NOMO-1 treated with DMSO at 0.1 percent for 48 hours (cell line): Measurements from ENCODE around the gene ADAM30.

Experiments
- DNase-seq: peaks from one replicate; lab custom pipeline; 2025; ENCODE audit not compliant: unreplicated experiment; lab: John Stamatoyannopoulos, UW

The ADAM30 gene

GRCh38 chr1:119896303-119896702, at the start of gene ADAM30:
ADAM30 (minus strand) TSS chr1:119896515; CDS start chr1:119896336, 179 bp downstream.
- no peak for DNase-seq

DNA sequence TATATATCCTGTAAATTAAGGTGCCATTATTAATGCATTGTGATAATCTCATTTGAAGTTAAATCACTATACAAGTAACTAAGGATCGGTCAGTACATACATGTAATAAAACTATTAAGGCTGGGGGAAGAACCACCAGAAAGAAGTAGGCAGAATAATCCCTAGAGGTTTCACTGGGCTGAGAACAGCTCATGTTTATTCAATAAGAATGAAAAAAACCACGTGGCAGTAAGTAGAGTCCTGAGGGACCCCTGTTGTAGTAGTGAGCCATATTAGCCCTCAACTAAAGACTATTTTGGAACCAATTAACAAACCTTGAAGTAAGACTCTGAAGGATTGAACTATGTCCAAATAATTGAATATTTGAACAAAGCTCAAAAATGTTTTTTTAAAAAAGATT, 46.9 kb upstream of the ADAM30 start:
- DNase-seq: no peak

DNA sequence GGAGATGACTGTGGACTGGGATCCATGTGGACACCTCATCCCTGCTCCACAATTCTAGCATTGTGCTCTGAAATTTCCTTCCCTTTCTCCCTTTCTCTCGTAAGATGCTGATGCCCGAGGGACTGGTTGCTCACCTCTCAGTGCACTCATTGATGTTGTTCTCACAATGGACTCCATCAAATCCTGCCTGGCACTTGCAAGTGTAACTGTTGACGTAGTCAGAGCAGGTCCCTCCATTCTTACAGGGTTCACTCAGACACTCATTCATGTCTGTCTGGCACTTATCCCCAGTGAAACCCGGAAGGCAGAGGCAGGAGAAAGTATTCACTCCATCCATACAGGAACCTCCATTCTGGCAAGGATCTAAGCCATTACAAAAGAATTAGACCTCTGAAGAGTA, 45.1 kb upstream of the ADAM30 start:
- DNase-seq: no peak

- no peak for DNase-seq
These were observed 44.4 kb upstream of the ADAM30 start for GRCh38 chr1:119940697-119941096.

- no peak for DNase-seq
These were observed 40.9 kb upstream of the ADAM30 start for GRCh38 chr1:119937198-119937597.

DNA sequence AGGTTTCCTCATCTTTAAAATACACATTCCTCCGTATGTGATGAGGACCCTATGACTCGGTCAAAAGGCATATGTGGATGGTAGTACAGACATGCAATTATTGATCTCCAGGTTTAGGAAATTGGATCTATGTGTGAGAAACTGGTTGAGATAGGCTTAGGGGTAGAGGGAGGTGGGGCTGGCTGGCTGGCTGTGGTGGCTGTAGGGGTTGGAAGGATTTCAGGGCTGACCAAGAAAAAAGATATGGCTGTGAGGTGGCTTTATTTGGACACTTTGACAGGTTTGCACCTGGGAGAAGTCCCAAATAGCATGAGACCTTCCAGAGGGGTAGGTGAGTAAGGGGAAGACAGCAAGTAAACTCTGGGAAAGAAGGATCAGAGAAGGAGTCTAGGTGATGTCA, 39.6 kb upstream of the ADAM30 start:
- DNase-seq: no peak

GRCh38 chr1:119935373-119935772, 39.1 kb upstream of the ADAM30 start:
- DNase-seq: no peak

DNA sequence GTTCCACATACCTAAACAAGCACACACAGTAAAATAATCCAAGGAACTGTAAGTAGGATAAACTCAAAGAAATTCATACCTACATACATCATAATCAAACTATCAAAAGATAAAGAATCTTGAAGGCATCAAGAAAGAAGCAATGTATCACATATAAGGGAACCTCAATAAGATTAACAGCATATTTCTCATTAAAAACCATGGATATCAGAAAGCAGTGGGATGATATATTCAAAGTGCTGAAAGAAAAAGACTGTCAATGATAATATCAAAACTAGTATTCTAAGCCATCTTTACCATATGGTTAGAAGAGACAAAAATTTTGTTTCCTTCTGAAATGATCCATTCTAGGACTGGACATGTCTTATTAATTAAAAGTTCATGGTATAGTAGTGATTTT, 37.1 kb upstream of the ADAM30 start:
- no peak for DNase-seq

DNA sequence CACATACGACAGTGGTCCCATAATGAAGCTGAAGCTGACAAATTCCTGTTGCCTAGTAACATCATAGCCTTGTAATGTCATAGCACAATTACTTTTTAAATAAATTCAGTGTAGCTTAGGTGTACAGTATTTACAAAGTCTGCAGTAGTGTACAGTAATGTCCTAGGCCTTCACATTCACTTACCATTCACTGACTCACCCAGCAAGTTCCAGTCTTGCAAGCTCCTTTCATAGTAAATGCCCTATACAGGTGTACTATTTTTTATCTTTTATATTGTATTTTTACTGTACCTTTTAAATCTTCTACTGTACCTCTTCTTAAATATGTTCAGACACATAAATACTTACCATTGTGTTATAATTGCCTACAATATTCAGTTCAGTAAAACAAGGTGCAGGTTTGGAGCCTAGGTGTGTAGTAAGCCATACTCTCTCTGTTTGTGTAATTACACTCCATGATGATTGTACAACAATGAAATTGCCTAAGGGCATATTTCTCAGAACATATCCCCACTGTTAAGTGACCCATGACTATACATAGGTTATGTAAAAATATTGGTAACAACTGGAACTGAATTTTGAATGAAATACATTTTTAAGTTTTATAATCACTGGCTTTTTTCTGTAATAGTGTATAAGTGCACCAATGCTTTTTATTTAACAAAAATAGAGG, 33.5 kb upstream of the ADAM30 start:
- DNase-seq: no peak

GRCh38 chr1:119926553-119926952, 30.2 kb upstream of the ADAM30 start:
- no peak for DNase-seq

DNA sequence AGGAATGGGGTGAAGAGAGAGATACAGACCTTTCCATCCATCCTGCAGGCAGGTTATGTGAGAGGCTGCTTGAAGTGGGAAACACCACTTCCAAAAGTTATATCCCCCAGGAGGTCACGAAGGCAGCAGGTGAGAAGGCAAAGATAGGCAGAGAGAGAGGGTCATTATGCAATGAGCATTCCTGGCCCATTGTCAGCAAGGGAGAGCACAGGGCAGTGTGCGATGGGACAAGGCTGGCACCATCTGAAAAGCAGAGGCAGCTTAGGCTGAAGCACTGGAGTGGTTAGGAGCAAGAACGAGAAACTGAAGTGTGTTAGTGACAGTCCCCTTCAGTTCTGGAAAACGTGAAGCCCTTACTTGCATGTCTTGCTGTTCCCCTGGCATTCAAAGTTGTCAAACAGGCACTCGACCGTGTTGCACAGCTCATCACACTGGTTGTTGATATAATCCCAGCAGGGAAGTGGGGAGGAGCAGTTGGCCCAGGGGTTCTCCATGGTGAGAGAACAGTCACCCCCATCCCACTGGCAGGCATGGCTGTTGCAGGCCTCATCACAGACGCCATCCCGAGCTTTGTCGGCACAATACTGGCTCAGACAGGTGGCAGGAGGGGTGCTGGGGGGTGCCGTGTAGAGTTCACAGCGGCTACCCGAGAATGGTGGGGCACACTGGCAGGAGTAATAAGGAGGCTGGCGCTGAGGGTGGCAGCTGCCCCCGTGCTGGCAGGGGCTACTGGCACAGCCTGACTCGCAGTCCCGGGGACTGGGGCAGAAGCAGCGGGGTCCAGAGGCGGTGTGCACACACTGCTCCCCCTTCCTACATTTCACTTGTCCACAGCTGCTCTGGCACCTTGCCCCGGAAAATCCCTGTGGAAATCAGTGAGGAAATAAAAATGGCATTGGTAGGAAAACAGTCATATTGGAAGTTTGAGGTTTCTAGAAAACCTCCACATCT, 28.9 kb upstream of the ADAM30 start:
- no peak for DNase-seq

- no peak for DNase-seq
These were observed 24.0 kb upstream of the ADAM30 start for GRCh38 chr1:119920104-119920968.

DNA sequence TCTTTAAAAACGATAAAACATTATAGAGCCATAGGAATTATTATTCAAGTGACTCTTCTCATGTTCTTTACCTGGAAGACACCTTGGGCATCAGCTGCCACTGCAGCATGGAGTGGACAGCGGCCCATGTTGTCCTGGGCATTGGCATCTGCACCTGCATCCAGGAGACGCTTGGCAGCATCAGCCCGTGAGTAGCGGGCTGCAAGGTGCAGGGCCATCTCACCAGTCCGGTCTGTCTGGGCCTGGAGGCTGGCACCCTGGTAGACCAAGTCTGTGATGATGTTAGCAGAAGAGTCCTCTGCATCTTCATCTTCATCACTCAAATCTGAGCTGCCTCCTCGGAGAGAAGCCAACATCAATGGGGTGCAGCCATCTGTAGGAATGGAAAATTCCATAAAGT, 22.9 kb upstream of the ADAM30 start:
- no peak for DNase-seq

DNA sequence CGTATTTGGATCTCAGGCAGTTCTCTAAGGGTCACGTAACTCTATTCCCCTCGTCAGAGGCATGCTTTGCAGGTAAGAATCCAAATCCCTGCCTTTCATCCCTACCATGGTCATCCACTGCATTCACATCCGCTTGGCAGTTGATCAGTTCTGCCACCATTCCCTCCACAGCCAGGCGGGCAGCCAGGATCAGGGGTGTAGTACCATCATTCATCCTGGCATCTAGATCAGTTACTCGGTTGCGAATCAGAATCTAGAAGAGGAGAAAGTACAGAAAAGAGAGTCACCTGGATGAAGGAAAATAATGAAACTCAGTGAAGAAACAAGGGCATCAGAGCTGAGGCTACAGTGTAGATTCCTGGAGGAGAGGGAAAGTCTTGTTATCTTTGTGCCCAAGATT, 22.0 kb upstream of the ADAM30 start:
- no peak for DNase-seq

DNA sequence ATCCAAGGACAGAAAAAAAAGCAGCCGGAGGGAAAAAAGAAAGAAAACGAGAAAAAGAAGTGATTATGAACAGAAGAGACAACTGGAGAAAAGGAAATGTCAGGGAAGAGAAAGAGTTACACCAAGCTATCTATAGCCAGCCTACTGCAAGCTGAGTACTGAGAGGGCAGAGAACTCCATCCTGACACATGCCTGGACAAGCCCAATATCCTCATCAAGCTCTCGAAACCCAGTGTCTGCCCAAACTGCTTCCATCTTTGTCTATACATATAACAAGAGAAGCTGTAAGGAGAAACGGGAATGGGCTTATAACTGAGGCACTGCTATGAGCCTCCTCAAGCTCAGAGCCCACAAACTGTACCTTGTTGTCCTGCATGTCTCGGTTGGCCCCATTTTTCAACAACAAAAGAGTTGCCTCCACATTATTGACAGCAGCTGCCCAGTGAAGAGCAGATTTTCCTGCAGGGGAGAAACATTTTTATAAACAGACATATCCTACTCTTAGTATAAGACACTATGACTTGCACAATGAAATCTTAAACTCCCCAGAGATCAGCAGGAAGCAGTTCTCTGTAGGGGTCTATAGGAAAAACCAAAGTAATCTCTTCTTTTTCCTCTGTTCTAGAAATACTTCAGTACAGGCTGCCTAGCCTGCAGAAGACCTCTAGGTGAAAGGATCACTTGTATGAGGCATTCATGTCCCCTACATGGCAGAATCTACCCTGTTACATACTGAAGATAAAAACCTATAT, 21.2 kb upstream of the ADAM30 start:
- DNase-seq: no peak

GRCh38 chr1:119915517-119915916, 19.2 kb upstream of the ADAM30 start:
- no peak for DNase-seq

DNA sequence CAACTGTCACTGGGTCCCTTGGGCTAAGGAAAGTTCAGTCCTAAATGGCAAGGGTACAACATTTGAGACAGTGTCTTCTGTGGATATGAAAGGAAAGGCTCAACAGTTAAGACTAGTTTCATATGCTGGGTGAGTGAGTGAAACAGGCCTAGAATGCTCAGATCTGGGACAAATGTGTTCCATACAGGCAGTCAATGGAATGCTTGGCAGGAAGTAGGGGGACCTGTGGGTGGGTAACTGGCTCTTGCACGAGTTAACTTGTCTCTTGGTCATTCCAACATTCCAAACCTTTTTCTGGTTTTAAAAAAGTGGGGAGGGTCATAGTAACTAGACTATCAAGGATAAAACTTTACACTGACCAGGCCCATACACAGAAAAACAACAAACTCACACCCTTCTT, 17.8 kb upstream of the ADAM30 start:
- no peak for DNase-seq

DNA sequence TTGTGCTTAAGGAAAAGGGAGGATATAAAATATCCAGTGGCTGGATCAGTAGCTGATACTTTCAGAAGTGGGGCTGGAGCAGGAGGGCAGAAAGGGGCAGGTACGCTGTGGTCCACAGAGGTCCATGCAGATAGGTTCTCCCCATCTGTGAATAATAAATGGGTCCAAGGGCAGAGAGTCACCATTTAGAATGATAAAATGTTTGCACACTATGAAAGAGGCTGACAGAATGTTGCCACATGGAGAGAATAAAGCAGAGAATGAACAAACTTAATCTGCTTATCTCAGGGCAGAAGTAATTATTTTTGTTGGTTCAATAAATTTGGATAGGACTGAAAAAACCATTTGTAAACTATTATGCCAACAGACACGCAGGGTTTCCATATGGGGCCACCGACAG, 16.6 kb upstream of the ADAM30 start:
- no peak for DNase-seq

GRCh38 chr1:119911775-119912174, 15.5 kb upstream of the ADAM30 start:
- no peak for DNase-seq

GRCh38 chr1:119910618-119911017, 14.3 kb upstream of the ADAM30 start:
- no peak for DNase-seq
